ENCODE data around the gene JAG2. TPM values are rescaled to one million over a fixed set of nuclear protein-coding genes. Genes with fewer than 3 reads are reported as not detected.

Gene JAG2
- total and polyA plus RNA-seq, 2 of the 13 experiments (the other 11 are each of a cell fraction or from before 2014, with no cell fraction given), result 0.04 to 0.16 TPM

DNA sequence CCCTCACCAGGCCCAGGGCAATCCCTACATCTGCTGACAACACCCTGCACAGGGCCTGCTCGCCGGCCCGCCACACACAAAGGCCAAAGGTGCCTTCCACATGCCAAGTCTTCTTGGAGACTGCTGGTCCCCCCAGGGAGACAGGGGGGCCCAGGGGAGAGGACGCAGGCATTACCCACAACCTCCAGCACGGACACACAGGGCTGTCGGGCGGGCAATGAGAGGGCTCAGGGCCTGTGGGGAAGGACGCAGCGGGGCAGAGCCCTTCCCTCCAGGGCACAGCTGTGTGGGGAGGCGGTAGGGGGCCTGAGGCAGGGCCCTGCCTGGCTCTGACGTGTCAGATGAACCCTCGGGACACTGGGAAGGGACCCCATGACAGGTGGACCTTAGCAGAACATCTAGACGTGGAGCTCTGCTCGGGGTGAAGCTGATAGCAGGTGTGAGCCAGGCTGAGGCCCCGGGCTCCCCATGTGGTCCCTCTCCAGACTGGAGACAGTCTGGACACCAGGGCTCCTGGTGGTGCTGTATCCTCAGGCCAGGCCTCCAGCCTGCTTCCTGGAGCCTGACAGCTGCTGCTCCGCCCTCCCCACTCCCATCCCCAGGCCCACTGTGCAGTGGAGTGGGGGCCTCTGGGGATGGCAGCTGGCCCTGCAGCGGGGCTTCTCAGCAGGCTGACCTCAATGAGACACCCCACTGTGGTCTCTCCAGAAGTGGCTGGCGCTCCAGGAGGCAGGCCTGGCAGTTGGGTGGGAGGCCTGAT is 44.1 kb upstream of the JAG2 start:
- Histone ChIP-seq H3K27ac (ENCODE audit: extremely low read length, insufficient read depth, low read length) (no peak overlapping the region), H4K20me1 (ENCODE audit: insufficient read depth, low read length) (no peaks in the 10 kb centered on the region), H2AFZ (ENCODE audit: low read length) (no peak overlapping the region), H3K36me3 (replicated peaks in 1 of 2; ENCODE audit: control insufficient read depth in 1 of 2, insufficient read depth in 2 of 2, low read length in 2 of 2) (peaks cover 8 to 13% of the 10 kb centered on the region in 2 experiments; a peak in 4 of 5 replicates), H3K4me2 (ENCODE audit: low read depth, low read length) (no peak overlapping the region), H3K27me3 (ENCODE audit: control insufficient read depth in 1 of 2, insufficient read depth in 2 of 2, low read length in 2 of 2) (no peaks in the 10 kb centered on the region; a peak in 1 of 5 replicates), H3K9me3 (ENCODE audit: low read length) (no peaks in the 10 kb centered on the region), H3K4me1 (ENCODE audit: insufficient read depth, low read length) (no peaks in the 10 kb centered on the region), H3K9ac (ENCODE audit: insufficient read depth, low read depth, low read length) (no peak overlapping the region), H3K4me3 (replicated peaks in 1 of 3; ENCODE audit: insufficient read depth in 1 of 3, low read depth in 2 of 3, low read length in 3 of 3) (no peak overlapping the region), H3K79me2 (ENCODE audit: insufficient read depth, low read length) (no peaks in the 10 kb centered on the region)
- in situ Hi-C loops (cut with HindIII; ENCODE audit: extremely low pct_ligation_motif_present, low pct_unique_long_range_greater_than_20kb), result no loop called here
- 100% methylated on average over 8 of the region's 18 CpGs for WGBS (ENCODE audit: low lambda C conversion rate)
- ATAC-seq (no peak), DNase-seq (ENCODE audit: low spot score) (no peak), FAIRE-seq (no peak)
- no TSS peak for BruUV-seq (replicated peaks)
- POLR2A ChIA-PET, result interaction anchor here (0.7 kb wide), 1 partner anchor 88 kb away, joined by 3 read pairs; the partner anchor contains the start of gene BRF1
- CTCF ChIA-PET (ENCODE audit: low intra/inter-chr PET ratio, low total read pairs), result no interaction called here
- intact Hi-C loops (cut with micrococcal nuclease; ENCODE audit: unreplicated experiment), result no loop called here
- TF ChIP-seq ASH2L (IDR thresholded peaks at IDR 0.05; ENCODE audit: insufficient read length, low read depth, low read length), result no peak
- TF ChIP-seq SATB2 (CRISPR knock-in tag; IDR thresholded peaks at IDR 0.05), result no peak
- no peak for TF ChIP-seq KDM1A (CRISPR knock-in tag; IDR thresholded peaks at IDR 0.05)
- TF ChIP-seq FOXK2 (IDR thresholded peaks at IDR 0.05), result no peak
- TF ChIP-seq, protein P1, sequence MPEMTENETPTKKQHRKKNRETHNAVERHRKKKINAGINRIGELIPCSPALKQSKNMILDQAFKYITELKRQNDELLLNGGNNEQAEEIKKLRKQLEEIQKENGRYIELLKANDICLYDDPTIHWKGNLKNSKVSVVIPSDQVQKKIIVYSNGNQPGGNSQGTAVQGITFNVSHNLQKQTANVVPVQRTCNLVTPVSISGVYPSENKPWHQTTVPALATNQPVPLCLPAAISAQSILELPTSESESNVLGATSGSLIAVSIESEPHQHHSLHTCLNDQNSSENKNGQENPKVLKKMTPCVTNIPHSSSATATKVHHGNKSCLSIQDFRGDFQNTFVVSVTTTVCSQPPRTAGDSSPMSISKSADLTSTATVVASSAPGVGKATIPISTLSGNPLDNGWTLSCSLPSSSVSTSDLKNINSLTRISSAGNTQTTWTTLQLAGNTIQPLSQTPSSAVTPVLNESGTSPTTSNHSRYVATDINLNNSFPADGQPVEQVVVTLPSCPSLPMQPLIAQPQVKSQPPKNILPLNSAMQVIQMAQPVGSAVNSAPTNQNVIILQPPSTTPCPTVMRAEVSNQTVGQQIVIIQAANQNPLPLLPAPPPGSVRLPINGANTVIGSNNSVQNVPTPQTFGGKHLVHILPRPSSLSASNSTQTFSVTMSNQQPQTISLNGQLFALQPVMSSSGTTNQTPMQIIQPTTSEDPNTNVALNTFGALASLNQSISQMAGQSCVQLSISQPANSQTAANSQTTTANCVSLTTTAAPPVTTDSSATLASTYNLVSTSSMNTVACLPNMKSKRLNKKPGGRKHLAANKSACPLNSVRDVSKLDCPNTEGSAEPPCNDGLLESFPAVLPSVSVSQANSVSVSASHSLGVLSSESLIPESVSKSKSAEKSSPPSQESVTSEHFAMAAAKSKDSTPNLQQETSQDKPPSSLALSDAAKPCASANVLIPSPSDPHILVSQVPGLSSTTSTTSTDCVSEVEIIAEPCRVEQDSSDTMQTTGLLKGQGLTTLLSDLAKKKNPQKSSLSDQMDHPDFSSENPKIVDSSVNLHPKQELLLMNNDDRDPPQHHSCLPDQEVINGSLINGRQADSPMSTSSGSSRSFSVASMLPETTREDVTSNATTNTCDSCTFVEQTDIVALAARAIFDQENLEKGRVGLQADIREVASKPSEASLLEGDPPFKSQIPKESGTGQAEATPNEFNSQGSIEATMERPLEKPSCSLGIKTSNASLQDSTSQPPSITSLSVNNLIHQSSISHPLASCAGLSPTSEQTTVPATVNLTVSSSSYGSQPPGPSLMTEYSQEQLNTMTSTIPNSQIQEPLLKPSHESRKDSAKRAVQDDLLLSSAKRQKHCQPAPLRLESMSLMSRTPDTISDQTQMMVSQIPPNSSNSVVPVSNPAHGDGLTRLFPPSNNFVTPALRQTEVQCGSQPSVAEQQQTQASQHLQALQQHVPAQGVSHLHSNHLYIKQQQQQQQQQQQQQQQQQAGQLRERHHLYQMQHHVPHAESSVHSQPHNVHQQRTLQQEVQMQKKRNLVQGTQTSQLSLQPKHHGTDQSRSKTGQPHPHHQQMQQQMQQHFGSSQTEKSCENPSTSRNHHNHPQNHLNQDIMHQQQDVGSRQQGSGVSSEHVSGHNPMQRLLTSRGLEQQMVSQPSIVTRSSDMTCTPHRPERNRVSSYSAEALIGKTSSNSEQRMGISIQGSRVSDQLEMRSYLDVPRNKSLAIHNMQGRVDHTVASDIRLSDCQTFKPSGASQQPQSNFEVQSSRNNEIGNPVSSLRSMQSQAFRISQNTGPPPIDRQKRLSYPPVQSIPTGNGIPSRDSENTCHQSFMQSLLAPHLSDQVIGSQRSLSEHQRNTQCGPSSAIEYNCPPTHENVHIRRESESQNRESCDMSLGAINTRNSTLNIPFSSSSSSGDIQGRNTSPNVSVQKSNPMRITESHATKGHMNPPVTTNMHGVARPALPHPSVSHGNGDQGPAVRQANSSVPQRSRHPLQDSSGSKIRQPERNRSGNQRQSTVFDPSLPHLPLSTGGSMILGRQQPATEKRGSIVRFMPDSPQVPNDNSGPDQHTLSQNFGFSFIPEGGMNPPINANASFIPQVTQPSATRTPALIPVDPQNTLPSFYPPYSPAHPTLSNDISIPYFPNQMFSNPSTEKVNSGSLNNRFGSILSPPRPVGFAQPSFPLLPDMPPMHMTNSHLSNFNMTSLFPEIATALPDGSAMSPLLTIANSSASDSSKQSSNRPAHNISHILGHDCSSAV (CRISPR knock-in tag; IDR thresholded peaks at IDR 0.05; ENCODE audit: borderline replicate concordance), result no peak
- no peak for TF ChIP-seq SKI (IDR thresholded peaks at IDR 0.05; ENCODE audit: partially characterized antibody)
- TF ChIP-seq, protein P2, sequence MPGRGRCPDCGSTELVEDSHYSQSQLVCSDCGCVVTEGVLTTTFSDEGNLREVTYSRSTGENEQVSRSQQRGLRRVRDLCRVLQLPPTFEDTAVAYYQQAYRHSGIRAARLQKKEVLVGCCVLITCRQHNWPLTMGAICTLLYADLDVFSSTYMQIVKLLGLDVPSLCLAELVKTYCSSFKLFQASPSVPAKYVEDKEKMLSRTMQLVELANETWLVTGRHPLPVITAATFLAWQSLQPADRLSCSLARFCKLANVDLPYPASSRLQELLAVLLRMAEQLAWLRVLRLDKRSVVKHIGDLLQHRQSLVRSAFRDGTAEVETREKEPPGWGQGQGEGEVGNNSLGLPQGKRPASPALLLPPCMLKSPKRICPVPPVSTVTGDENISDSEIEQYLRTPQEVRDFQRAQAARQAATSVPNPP (CRISPR knock-in tag; IDR thresholded peaks at IDR 0.05), result no peak
- no peak for TF ChIP-seq HOXA3 (CRISPR knock-in tag; IDR thresholded peaks at IDR 0.05)
- no peak for TF ChIP-seq CBX5 (CRISPR knock-in tag; IDR thresholded peaks at IDR 0.05; ENCODE audit: borderline replicate concordance)
- TF ChIP-seq ATAD3A (CRISPR knock-in tag; IDR thresholded peaks at IDR 0.05), result no peak
- TF ChIP-seq PHF21A (CRISPR knock-in tag; IDR thresholded peaks at IDR 0.05), result no peak
- TF ChIP-seq NPAS2 (CRISPR knock-in tag; IDR thresholded peaks at IDR 0.05; ENCODE audit: borderline replicate concordance), result no peak
- TF ChIP-seq, protein P3, sequence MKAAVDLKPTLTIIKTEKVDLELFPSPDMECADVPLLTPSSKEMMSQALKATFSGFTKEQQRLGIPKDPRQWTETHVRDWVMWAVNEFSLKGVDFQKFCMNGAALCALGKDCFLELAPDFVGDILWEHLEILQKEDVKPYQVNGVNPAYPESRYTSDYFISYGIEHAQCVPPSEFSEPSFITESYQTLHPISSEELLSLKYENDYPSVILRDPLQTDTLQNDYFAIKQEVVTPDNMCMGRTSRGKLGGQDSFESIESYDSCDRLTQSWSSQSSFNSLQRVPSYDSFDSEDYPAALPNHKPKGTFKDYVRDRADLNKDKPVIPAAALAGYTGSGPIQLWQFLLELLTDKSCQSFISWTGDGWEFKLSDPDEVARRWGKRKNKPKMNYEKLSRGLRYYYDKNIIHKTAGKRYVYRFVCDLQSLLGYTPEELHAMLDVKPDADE (CRISPR knock-in tag; IDR thresholded peaks at IDR 0.05), result no peak
